Endodermal cell (in vitro differentiated cells): Measurements from ENCODE around the gene CAPN12. TPM values are rescaled to one million over a fixed set of nuclear protein-coding genes. Genes with fewer than 3 reads are reported as not detected.

Source experiments
- DNase-seq: peaks from one replicate; pipeline ENCODE4 v3.0.0-alpha.2; 2017
- H3K27ac ChIP-seq: 2 replicates; pipeline ENCODE4 v1.5.1; 2013; ENCODE audit warnings: mild to moderate bottlenecking, low read depth, low read length, moderate library complexity
- H3K27me3 ChIP-seq: 2 replicates; pipeline ENCODE4 v1.6.1; 2013; ENCODE audit warnings: mild to moderate bottlenecking, low read length, moderate library complexity; ENCODE audit not compliant: insufficient read depth, control insufficient read depth, poor library complexity, severe bottlenecking
- H3K36me3 ChIP-seq: 2 replicates; pipeline ENCODE4 v1.7.0; 2013; ENCODE audit warnings: mild to moderate bottlenecking, low read length, moderate library complexity; ENCODE audit not compliant: control insufficient read depth, insufficient read depth
- H3K4me1 ChIP-seq: one replicate; pipeline ENCODE4 v1.7.0; 2013; ENCODE audit warnings: low read length; ENCODE audit not compliant: control insufficient read depth, insufficient read depth
- H3K4me3 ChIP-seq: 2 replicates; pipeline ENCODE4 v1.5.1; 2013; ENCODE audit warnings: mild to moderate bottlenecking, low read length, moderate library complexity
- H3K9ac ChIP-seq: 2 replicates; pipeline ENCODE4 v1.6.1; 2013; ENCODE audit warnings: mild to moderate bottlenecking, low read length, moderate library complexity; ENCODE audit not compliant: poor library complexity, severe bottlenecking; ENCODE audit errors: extremely low read depth
- H3K9me3 ChIP-seq: 2 replicates; pipeline ENCODE4 v1.6.1; 2013; ENCODE audit warnings: mild to moderate bottlenecking, low read length, moderate library complexity; ENCODE audit not compliant: control insufficient read depth
- H3K27ac Mint-ChIP-seq: 2 replicates; pipeline ENCODE4 v1.8.0; 2020; ENCODE audit warnings: mixed read lengths
- H3K27me3 Mint-ChIP-seq: 2 replicates; pipeline ENCODE4 v1.8.0; 2021; ENCODE audit warnings: mild to moderate bottlenecking, mixed read lengths; ENCODE audit not compliant: insufficient read depth
- H3K36me3 Mint-ChIP-seq: 2 replicates; pipeline ENCODE4 v1.8.0; 2020; ENCODE audit warnings: low read depth, mixed read lengths
- H3K4me1 Mint-ChIP-seq: 2 replicates; pipeline ENCODE4 v1.8.0; 2020; ENCODE audit warnings: mixed read lengths
- H3K4me3 Mint-ChIP-seq: 2 replicates; pipeline ENCODE4 v1.8.0; 2020; ENCODE audit warnings: mild to moderate bottlenecking, moderate library complexity, mixed read lengths
- H3K9me3 Mint-ChIP-seq: 2 replicates; pipeline ENCODE4 v1.8.0; 2020; ENCODE audit warnings: mild to moderate bottlenecking, mixed read lengths
- CTCF ChIP-seq: fragments of 200-600 bp; sonication (generic); conservative IDR thresholded peaks from 2 replicates; pipeline ENCODE4 v1.5.0; 2021; ENCODE audit warnings: antibody characterized with exemption, mild to moderate bottlenecking
- WGBS, 2 experiments: methylation state at CpG; one replicate each; pipeline versions ENCODE4 v1.1.5 to v1.1.7; 2013; ENCODE audit warnings: missing lambda C conversion rate in 2 of 2, mixed read lengths in 1 of 2; ENCODE audit not compliant: insufficient coverage in 1 of 2, insufficient read length in 1 of 2; 5-methylcytosine and 5-hydroxymethylcytosine counted together
- total RNA-seq, 2 donors: library from RNA; stranded (reverse); fragmentation: NEBNext Ultra II Directional in 1 of 2; extraction: Animal tissue kit (Norgen Biotek cat#: 25700) in 1 of 2; gene quantifications; 2 replicates in 1 of 2; 3 replicates in 1 of 2; pipeline ENCODE4 v1.2.1, GENCODE V29; 2021

Gene CAPN12
- total RNA-seq, 2 donors from 2014 or later = 14.5 to 83.0 TPM

- Histone ChIP-seq H3K9ac (no peak overlapping the region), H3K4me3 (no peak overlapping the region), H3K27ac (no peak overlapping the region), H3K4me1 (no peaks in the 10 kb centered on the region), H3K27me3 (no peaks in the 10 kb centered on the region), H3K9me3 (no peaks in the 10 kb centered on the region), H3K36me3 (no peaks in the 10 kb centered on the region)
- WGBS, 2 experiments = 95 to 98% methylated on average over 6 to 7 of the region's 7 CpGs
- no peak overlapping the region for H3K27ac Mint-ChIP-seq
- peaks cover 3% of the 10 kb centered on the region for H3K4me1 Mint-ChIP-seq
- H3K36me3 Mint-ChIP-seq = no peaks in the 10 kb centered on the region
- TF ChIP-seq CTCF = no peak
- H3K27me3 Mint-ChIP-seq = peaks cover 4% of the 10 kb centered on the region
- H3K9me3 Mint-ChIP-seq = no peaks in the 10 kb centered on the region
- no peak for DNase-seq
- no peak overlapping the region for H3K4me3 Mint-ChIP-seq
Measured at GRCh38 chr19:38780443-38780842, 36.2 kb upstream of the CAPN12 start.

GRCh38 chr19:38778733-38779132 lies 34.5 kb upstream of the CAPN12 start:
- TF ChIP-seq CTCF = no peak
- Histone ChIP-seq H3K27me3 (no peaks in the 10 kb centered on the region), H3K4me3 (no peak overlapping the region), H3K9me3 (no peaks in the 10 kb centered on the region), H3K4me1 (no peaks in the 10 kb centered on the region), H3K27ac (no peak overlapping the region), H3K9ac (no peak overlapping the region), H3K36me3 (no peaks in the 10 kb centered on the region)
- Mint-ChIP-seq H3K4me1 (peaks cover 3% of the 10 kb centered on the region), H3K27me3 (peaks cover 4% of the 10 kb centered on the region), H3K27ac (no peak overlapping the region), H3K4me3 (no peak overlapping the region), H3K9me3 (no peaks in the 10 kb centered on the region), H3K36me3 (no peaks in the 10 kb centered on the region)
- 76 to 83% methylated on average over 4 to 7 of the region's 7 CpGs for WGBS, 2 experiments
- DNase-seq = no peak

GRCh38 chr19:38774181-38774950 lies 30.1 kb upstream of the CAPN12 start:
- Mint-ChIP-seq H3K27me3 (no peaks in the 10 kb centered on the region), H3K4me3 (no peak overlapping the region), H3K36me3 (no peaks in the 10 kb centered on the region), H3K4me1 (no peaks in the 10 kb centered on the region), H3K27ac (no peak overlapping the region), H3K9me3 (no peaks in the 10 kb centered on the region)
- 82 to 94% methylated on average over 4 to 13 of the region's 13 CpGs for WGBS, 2 experiments
- Histone ChIP-seq H3K27ac (no peak overlapping the region), H3K4me3 (no peak overlapping the region), H3K9ac (no peak overlapping the region), H3K27me3 (no peaks in the 10 kb centered on the region), H3K36me3 (no peaks in the 10 kb centered on the region), H3K4me1 (no peaks in the 10 kb centered on the region), H3K9me3 (no peaks in the 10 kb centered on the region)
- DNase-seq = no peak
- TF ChIP-seq CTCF = no peak
